H9 (cell line): ENCODE results near the gene CCR3. TPM values are rescaled to one million over a fixed set of nuclear protein-coding genes. Genes with fewer than 3 reads are reported as not detected.

Source experiments
- DNase-seq: peaks from one replicate; pipeline ENCODE4 v3.0.0-alpha.2; 2017
- H2AFZ ChIP-seq: one replicate; pipeline ENCODE4 v1.6.1; 2013; ENCODE audit warnings: mild to moderate bottlenecking, low read length, control low read depth, moderate library complexity
- H2AK5ac ChIP-seq: 2 replicates; pipeline ENCODE4 v1.6.1; 2013; ENCODE audit warnings: low read length, control low read depth, mixed read lengths; ENCODE audit not compliant: insufficient read length
- H2BK120ac ChIP-seq: one replicate; pipeline ENCODE4 v1.6.1; 2013; ENCODE audit warnings: low read depth, mild to moderate bottlenecking, low read length, control low read depth, inconsistent platforms; ENCODE audit not compliant: poor library complexity, severe bottlenecking
- H2BK12ac ChIP-seq: 2 replicates; pipeline ENCODE4 v1.6.1; 2013; ENCODE audit warnings: low read length, control low read depth, mixed read lengths, low read depth; ENCODE audit not compliant: insufficient read length
- H2BK15ac ChIP-seq: 2 replicates; pipeline ENCODE4 v1.6.1; 2013; ENCODE audit warnings: low read depth, low read length, control low read depth
- H2BK20ac ChIP-seq: one replicate; pipeline ENCODE4 v1.6.1; 2013; ENCODE audit warnings: low read depth, mild to moderate bottlenecking, low read length, control low read depth, inconsistent platforms; ENCODE audit not compliant: poor library complexity, severe bottlenecking
- H2BK5ac ChIP-seq: 2 replicates; pipeline ENCODE4 v1.6.1; 2013; ENCODE audit warnings: low read length, control low read depth, mixed read lengths; ENCODE audit not compliant: insufficient read length
- H3K14ac ChIP-seq: 2 replicates; pipeline ENCODE4 v1.6.1; 2013; ENCODE audit warnings: low read length, control low read depth; ENCODE audit not compliant: insufficient read depth
- H3K18ac ChIP-seq: 2 replicates; pipeline ENCODE4 v1.6.1; 2013; ENCODE audit warnings: low read depth, mild to moderate bottlenecking, mixed read lengths, low read length, control low read depth; ENCODE audit not compliant: insufficient read length
- H3K23ac ChIP-seq: 2 replicates; pipeline ENCODE4 v1.6.1; 2013; ENCODE audit warnings: low read length, control low read depth, mixed read lengths, low read depth; ENCODE audit not compliant: insufficient read length
- H3K23me2 ChIP-seq: 2 replicates; pipeline ENCODE4 v1.6.1; 2013; ENCODE audit warnings: low read depth, mild to moderate bottlenecking, mixed read lengths, low read length, control low read depth; ENCODE audit not compliant: insufficient read length, poor library complexity, severe bottlenecking
- H3K27ac ChIP-seq: 2 replicates; pipeline ENCODE4 v1.5.1; 2013; ENCODE audit warnings: low read length, control low read depth, mixed read lengths, low read depth; ENCODE audit not compliant: insufficient read length
- H3K27me3 ChIP-seq: 2 replicates; pipeline ENCODE4 v1.6.1; 2013; ENCODE audit warnings: low read length, control low read depth, inconsistent platforms; ENCODE audit not compliant: insufficient read depth
- H3K4ac ChIP-seq: 2 replicates; pipeline ENCODE4 v1.6.1; 2013; ENCODE audit warnings: low read depth, mild to moderate bottlenecking, control low read depth, inconsistent platforms, low read length, moderate library complexity
- H3K4me1 ChIP-seq: 2 replicates; pipeline ENCODE4 v1.6.1; 2013; ENCODE audit warnings: low read length, control low read depth, inconsistent platforms; ENCODE audit not compliant: insufficient read depth
- H3K4me2 ChIP-seq: 2 replicates; pipeline ENCODE4 v1.6.1; 2013; ENCODE audit warnings: low read length, control low read depth, mixed read lengths; ENCODE audit not compliant: insufficient read length, insufficient read depth
- H3K56ac ChIP-seq: 2 replicates; pipeline ENCODE4 v1.6.1; 2013; ENCODE audit warnings: low read depth, mild to moderate bottlenecking, mixed read lengths, low read length, control low read depth; ENCODE audit not compliant: insufficient read length
- H3K79me1 ChIP-seq: 2 replicates; pipeline ENCODE4 v1.6.1; 2013; ENCODE audit warnings: low read depth, mild to moderate bottlenecking, moderate library complexity, low read length, control low read depth, inconsistent platforms; ENCODE audit not compliant: insufficient read depth, poor library complexity, severe bottlenecking
- H3K79me2 ChIP-seq: 2 replicates; pipeline ENCODE4 v1.6.1; 2013; ENCODE audit warnings: low read length, control low read depth, inconsistent platforms; ENCODE audit not compliant: insufficient read depth
- H3K9ac ChIP-seq: 2 replicates; pipeline ENCODE4 v1.6.1; 2013; ENCODE audit warnings: low read length, control low read depth, mixed read lengths; ENCODE audit not compliant: insufficient read length; ENCODE audit errors: extremely low read depth
- H3K9me3 ChIP-seq: one replicate; pipeline ENCODE4 v1.6.1; 2013; ENCODE audit warnings: low read depth, low read length, inconsistent platforms; ENCODE audit not compliant: control insufficient read depth
- H3T11ph ChIP-seq: one replicate; pipeline ENCODE4 v1.6.1; 2013; ENCODE audit warnings: mild to moderate bottlenecking, low read length, control low read depth, inconsistent platforms
- H4K20me1 ChIP-seq: one replicate; pipeline ENCODE4 v1.6.1; 2013; ENCODE audit not compliant: control insufficient read depth, insufficient read length, insufficient read depth
- H4K5ac ChIP-seq: 2 replicates; pipeline ENCODE4 v1.6.1; 2013; ENCODE audit warnings: low read depth, mild to moderate bottlenecking, mixed read lengths, low read length, control low read depth; ENCODE audit not compliant: insufficient read length
- H4K8ac ChIP-seq: replicated peaks from 2 replicates; pipeline ENCODE4 v1.6.1; 2013; ENCODE audit warnings: low read length, control low read depth, mixed read lengths, low read depth; ENCODE audit not compliant: insufficient read length
- H4K91ac ChIP-seq: 2 replicates; pipeline ENCODE4 v1.6.1; 2013; ENCODE audit warnings: low read depth, mild to moderate bottlenecking, moderate library complexity, mixed read lengths, low read length, control low read depth; ENCODE audit not compliant: insufficient read length
- H3K27ac Mint-ChIP-seq, 3 experiments: 2 replicates in 2 of 3; 3 replicates in 1 of 3; pipeline ENCODE4 v1.8.0; 2020 to 2021; ENCODE audit warnings: mixed read lengths in 3 of 3, mild to moderate bottlenecking in 1 of 3, moderate library complexity in 1 of 3
- H3K27me3 Mint-ChIP-seq: 2 replicates; pipeline ENCODE4 v1.8.0; 2021; ENCODE audit warnings: low read depth, mild to moderate bottlenecking, moderate library complexity, mixed read lengths
- H3K36me3 Mint-ChIP-seq, 3 experiments: 2 replicates in 2 of 3; 3 replicates in 1 of 3; pipeline ENCODE4 v1.8.0; 2020 to 2021; ENCODE audit warnings: low read depth in 3 of 3, mixed read lengths in 3 of 3; ENCODE audit not compliant: insufficient read depth in 1 of 3
- H3K4me1 Mint-ChIP-seq, 2 experiments: 2 replicates each; pipeline ENCODE4 v1.8.0; 2020; ENCODE audit warnings: mixed read lengths in 2 of 2
- H3K4me3 Mint-ChIP-seq, 2 experiments: 2 replicates in 1 of 2; 3 replicates in 1 of 2; pipeline ENCODE4 v1.8.0; 2020 to 2021; ENCODE audit warnings: mild to moderate bottlenecking in 2 of 2, mixed read lengths in 2 of 2, moderate library complexity in 1 of 2
- H3K9me3 Mint-ChIP-seq, 2 experiments: 2 replicates in 1 of 2; 3 replicates in 1 of 2; pipeline ENCODE4 v1.8.0; 2020; ENCODE audit warnings: mild to moderate bottlenecking in 2 of 2, mixed read lengths in 2 of 2, moderate library complexity in 1 of 2
- CTCF ChIP-seq: fragments of 200-600 bp; sonication (generic); conservative IDR thresholded peaks from 3 replicates; pipeline ENCODE4 v1.8.0; 2021; ENCODE audit warnings: antibody characterized with exemption, mild to moderate bottlenecking
- WGBS: extraction: QIAGEN DNeasy Blood & Tissue Kit; methylation state at CpG from one replicate; pipeline ENCODE4 v1.1.7; 2013; ENCODE audit warnings: missing lambda C conversion rate, low lambda C conversion rate, mixed read lengths; ENCODE audit not compliant: insufficient read length; ENCODE audit errors: extremely low coverage; 5-methylcytosine and 5-hydroxymethylcytosine counted together
- total RNA-seq: library from RNA; stranded (reverse); gene quantifications from 2 replicates; pipeline ENCODE4 v1.2.1, GENCODE V29; 2021

CCR3 gene
- total RNA-seq, 1 experiment from 2014 or later, result not detected

- Histone ChIP-seq H2BK15ac (no peak overlapping the region), H3T11ph (no peak overlapping the region), H3K79me2 (no peaks in the 10 kb centered on the region), H4K20me1 (no peaks in the 10 kb centered on the region), H2BK12ac (no peak overlapping the region), H4K91ac (no peak overlapping the region), H3K79me1 (no peaks in the 10 kb centered on the region), H3K27ac (no peak overlapping the region), H3K4me1 (no peaks in the 10 kb centered on the region), H3K23ac (no peak overlapping the region), H2BK5ac (no peak overlapping the region), H2AK5ac (no peak overlapping the region), H3K27me3 (no peaks in the 10 kb centered on the region), H3K56ac (no peak overlapping the region), H3K23me2 (no peaks in the 10 kb centered on the region), H2AFZ (no peak overlapping the region), H3K9ac (no peak overlapping the region), H3K4ac (no peak overlapping the region), H2BK120ac (no peak overlapping the region), H3K4me2 (no peak overlapping the region), H2BK20ac (no peak overlapping the region), H3K9me3 (peaks cover 13% of the 10 kb centered on the region), H4K5ac (no peak overlapping the region), H3K14ac (no peak overlapping the region), H4K8ac (no peak overlapping the region), H3K18ac (no peak overlapping the region)
- no peaks in the 10 kb centered on the region for H3K4me1 Mint-ChIP-seq
- TF ChIP-seq CTCF, result no peak
- H3K9me3 Mint-ChIP-seq, result peaks cover 19 to 29% of the 10 kb centered on the region in 2 experiments
- no peak overlapping the region for H3K27ac Mint-ChIP-seq
- peaks cover 7% of the 10 kb centered on the region for H3K27me3 Mint-ChIP-seq
- WGBS, result no CpG with 5 or more reads among the region's 1 CpG
- H3K36me3 Mint-ChIP-seq, result peaks cover 6 to 16% (median 11%) of the 10 kb centered on the region in 3 experiments; a peak in 5 of 7 replicates
- H3K4me3 Mint-ChIP-seq, result no peak overlapping the region
- no peak for DNase-seq
These were observed 39.3 kb downstream of the CCR3 start for GRCh38 chr3:46281551-46281950.
